ENCODE results near the gene MTHFSD. TPM values are rescaled to one million over a fixed set of nuclear protein-coding genes. Genes with fewer than 3 reads are reported as not detected.
A peak's percentile ranks its signal among the peaks of the same experiment; 100 is the strongest.

Gene MTHFSD
- total RNA-seq, 4 donors from 2014 or later, result 22.7 to 40.8 (median 25.4) TPM

DNA sequence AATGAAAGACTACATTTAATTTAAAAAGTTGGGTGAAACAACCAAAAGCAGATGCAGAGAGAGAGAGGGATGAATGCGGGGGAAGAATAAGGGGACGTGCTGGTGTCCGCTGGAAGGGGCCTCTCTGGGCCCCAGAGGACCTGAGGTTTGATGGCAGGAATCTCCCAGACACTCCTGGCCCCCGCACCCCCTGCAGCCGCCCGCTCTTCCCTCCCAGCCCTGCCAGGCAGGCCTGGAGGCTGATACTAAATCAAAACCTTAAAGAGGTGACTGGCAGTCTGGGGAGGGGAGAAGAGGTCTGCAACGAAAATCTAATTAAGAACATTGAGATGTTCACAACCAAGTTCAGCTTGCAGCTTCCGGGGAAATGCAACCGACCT lies 25.7 kb upstream of the MTHFSD start:
- no peak for DNase-seq (ENCODE audit: low spot score in 2 of 2)
- Histone ChIP-seq H3K4me1 (peaks cover 0 to 60% (median 8%) of the 10 kb centered on the region in 4 donors), H3K27me3 (peaks cover 0 to 53% of the 10 kb centered on the region in 2 donors), H3K4me3 (peak overlapping the region in 1 of 4 donors; percentile 46), H3K27ac (peak overlapping the region; percentile 23 to 92 (median 56)), H3K9me3 (no peaks in the 10 kb centered on the region), H3K36me3 (no peaks in the 10 kb centered on the region)
- TF ChIP-seq CTCF (IDR thresholded peaks at IDR 0.05) (no peak), EP300 (IDR thresholded peaks at IDR 0.05) (no peak), POLR2A (IDR thresholded peaks at IDR 0.05) (no peak)
- WGBS, 2 donors, result 49 to 72% methylated on average over 9 of the region's 9 CpGs

DNA sequence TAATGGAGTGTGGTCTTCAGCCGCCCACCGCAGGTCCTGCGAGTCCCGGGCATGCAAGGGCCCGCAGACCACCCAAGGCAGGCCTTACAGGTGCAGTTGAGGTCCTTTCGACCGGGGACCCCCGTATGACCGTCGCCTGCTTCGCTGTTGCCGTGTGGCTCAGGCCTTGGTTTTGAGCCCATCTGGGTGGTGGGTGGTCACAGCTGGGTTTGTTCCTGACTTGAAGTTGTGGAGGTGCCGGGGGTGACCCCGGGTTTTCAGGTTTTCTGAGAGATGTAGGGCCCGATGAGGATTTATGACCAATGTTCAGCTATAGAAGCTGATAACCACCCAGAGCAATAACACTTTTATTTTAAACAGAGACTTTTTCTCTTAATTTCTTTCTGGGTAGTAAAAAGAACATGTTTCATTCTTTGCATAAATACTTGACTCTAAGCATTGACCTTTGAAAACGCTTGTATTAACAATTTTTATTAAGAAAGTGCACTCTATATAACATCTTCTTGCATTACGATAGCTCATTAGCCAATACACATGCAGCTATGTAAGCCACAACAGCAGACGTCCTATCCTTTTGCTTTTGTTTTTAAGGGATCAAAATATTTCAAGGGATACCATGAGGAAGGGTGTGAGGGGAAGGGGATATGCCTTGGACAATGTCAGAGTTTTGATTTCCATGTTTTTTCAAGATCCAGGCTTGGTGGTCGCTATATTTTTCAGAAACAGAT lies 25.2 kb upstream of the MTHFSD start:
- WGBS, 2 donors, result 41 to 43% methylated on average over 15 to 18 of the region's 19 CpGs
- H3K36me3 ChIP-seq, result no peaks in the 10 kb centered on the region
- H3K9me3 ChIP-seq, result no peaks in the 10 kb centered on the region
- peaks cover 0 to 59% of the 10 kb centered on the region in 2 donors for H3K27me3 ChIP-seq
- TF ChIP-seq CTCF (IDR thresholded peaks at IDR 0.05), result no peak
- no peak for TF ChIP-seq POLR2A (IDR thresholded peaks at IDR 0.05)
- no peak for TF ChIP-seq EP300 (IDR thresholded peaks at IDR 0.05)
- peak overlapping the region; percentile 32 to 92 (median 77) for H3K27ac ChIP-seq
- peaks cover 0 to 60% (median 13%) of the 10 kb centered on the region in 4 donors for H3K4me1 ChIP-seq
- no peak for DNase-seq (ENCODE audit: low spot score in 2 of 2)
- peak overlapping the region in 2 of 4 donors; percentile 26 to 46 for H3K4me3 ChIP-seq

DNA sequence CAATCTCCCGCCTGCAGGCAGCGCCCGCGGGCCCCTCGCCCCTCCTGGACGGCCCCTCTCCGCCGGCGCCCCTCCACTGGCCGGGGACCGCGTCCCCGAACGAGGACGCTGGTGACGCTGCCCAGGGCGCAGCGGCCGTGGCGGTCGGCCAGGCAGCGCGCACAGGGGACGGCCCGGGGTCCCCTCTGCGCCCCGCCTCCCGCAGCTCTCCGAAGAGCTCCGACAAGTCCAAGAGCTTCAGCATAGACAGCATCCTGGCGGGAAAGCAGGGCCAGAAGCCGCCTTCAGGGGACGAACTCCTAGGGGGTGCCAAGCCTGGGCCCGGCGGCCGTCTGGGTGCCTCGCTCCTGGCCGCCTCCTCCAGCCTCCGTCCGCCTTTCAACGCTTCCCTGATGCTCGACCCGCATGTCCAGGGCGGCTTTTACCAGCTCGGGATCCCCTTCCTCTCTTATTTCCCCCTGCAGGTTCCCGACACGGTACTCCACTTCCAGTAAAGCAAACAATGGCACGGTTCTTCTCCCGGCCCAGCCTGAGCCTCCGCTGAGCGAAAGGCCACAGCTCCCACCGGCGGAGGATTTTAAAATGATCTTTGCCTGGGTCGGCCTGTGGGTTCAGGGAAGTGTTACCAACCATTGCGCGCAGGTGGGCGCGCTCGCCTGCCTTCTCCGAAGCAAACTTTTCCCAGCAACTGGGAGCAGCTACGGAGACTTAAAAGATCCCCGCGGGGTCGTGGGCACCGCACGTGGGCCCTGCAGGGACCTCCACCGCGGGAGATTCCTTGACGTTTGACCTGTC lies 24.4 kb upstream of the MTHFSD start:
- Histone ChIP-seq H3K36me3 (no peaks in the 10 kb centered on the region), H3K4me1 (peaks cover 0 to 62% (median 14%) of the 10 kb centered on the region in 4 donors), H3K9me3 (no peaks in the 10 kb centered on the region), H3K4me3 (peak overlapping the region; percentile 14 to 46 (median 22)), H3K27me3 (peaks cover 0 to 66% of the 10 kb centered on the region in 2 donors), H3K27ac (peak overlapping the region; percentile 32 to 92 (median 77))
- 8 to 14% methylated on average over 51 to 60 of the region's 69 CpGs for WGBS, 2 donors
- TF ChIP-seq EP300 (IDR thresholded peaks at IDR 0.05), result no peak
- no peak for TF ChIP-seq POLR2A (IDR thresholded peaks at IDR 0.05)
- TF ChIP-seq CTCF (IDR thresholded peaks at IDR 0.05), result no peak
- no peak for DNase-seq (ENCODE audit: low spot score in 2 of 2)

DNA sequence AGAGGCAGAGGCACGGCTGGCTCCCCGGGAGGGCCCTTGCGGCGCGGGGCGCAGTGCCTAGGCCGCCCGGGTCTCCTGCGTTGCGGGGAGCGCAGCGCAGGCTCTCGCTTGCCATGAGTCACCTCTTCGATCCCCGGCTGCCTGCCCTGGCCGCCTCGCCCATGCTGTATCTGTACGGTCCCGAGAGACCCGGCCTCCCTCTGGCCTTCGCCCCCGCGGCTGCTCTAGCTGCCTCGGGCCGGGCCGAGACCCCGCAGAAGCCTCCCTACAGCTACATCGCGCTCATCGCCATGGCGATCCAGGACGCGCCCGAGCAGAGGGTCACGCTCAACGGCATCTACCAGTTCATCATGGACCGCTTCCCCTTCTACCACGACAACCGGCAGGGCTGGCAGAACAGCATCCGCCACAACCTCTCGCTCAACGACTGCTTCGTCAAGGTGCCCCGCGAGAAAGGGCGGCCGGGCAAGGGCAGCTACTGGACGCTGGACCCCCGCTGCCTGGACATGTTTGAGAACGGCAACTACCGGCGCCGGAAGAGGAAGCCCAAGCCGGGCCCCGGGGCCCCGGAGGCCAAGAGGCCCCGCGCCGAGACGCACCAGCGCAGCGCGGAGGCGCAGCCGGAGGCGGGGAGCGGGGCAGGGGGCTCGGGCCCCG lies 23.7 kb upstream of the MTHFSD start:
- H3K27me3 ChIP-seq, result peaks cover 0 to 73% of the 10 kb centered on the region in 2 donors
- H3K27ac ChIP-seq, result peak overlapping the region; percentile 32 to 92 (median 77)
- no peak for DNase-seq (ENCODE audit: low spot score in 2 of 2)
- no peaks in the 10 kb centered on the region for H3K9me3 ChIP-seq
- no peak for TF ChIP-seq EP300 (IDR thresholded peaks at IDR 0.05)
- TF ChIP-seq CTCF (IDR thresholded peaks at IDR 0.05), result no peak
- no peak for TF ChIP-seq POLR2A (IDR thresholded peaks at IDR 0.05)
- H3K36me3 ChIP-seq, result no peaks in the 10 kb centered on the region
- peaks cover 0 to 63% (median 18%) of the 10 kb centered on the region in 4 donors for H3K4me1 ChIP-seq
- H3K4me3 ChIP-seq, result peak overlapping the region; percentile 9 to 46 (median 23)
- 5 to 8% methylated on average over 41 to 46 of the region's 69 CpGs for WGBS, 2 donors

Data from tibial nerve (tissue), 4 donors.